Stimulated activated CD4-positive, alpha-beta T cell treated with anti-CD3 and anti-CD28 coated beads, Interleukin-2, amount 100 ng/mL, for 48 hours (primary cell): ENCODE results near the gene CHTF8.

ENCODE experiments used
- DNase-seq, 2 donors: peaks; one replicate each; pipeline ENCODE4 v3.0.0-alpha.2; 2020

The CHTF8 gene

DNA sequence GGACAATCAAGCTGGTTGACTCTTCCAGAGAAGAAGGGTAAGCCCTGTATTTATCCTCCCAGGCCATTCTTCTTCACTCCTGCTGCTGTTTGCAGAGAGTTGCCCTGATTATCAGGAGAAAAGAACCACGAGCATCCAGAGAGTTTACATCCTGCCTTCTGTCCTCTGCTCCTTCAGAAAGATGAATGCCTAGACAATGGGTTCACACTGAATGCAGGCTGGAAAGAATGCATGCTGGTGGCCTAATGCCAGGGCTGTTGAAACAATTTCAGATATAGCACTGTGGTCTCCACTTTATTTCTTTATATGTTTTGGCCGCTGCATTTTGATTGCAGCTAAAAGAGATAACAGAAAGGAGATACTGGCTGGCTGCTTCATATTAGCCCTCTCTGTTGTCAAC, 48.1 kb downstream of the CHTF8 start:
- no peak for DNase-seq

DNA sequence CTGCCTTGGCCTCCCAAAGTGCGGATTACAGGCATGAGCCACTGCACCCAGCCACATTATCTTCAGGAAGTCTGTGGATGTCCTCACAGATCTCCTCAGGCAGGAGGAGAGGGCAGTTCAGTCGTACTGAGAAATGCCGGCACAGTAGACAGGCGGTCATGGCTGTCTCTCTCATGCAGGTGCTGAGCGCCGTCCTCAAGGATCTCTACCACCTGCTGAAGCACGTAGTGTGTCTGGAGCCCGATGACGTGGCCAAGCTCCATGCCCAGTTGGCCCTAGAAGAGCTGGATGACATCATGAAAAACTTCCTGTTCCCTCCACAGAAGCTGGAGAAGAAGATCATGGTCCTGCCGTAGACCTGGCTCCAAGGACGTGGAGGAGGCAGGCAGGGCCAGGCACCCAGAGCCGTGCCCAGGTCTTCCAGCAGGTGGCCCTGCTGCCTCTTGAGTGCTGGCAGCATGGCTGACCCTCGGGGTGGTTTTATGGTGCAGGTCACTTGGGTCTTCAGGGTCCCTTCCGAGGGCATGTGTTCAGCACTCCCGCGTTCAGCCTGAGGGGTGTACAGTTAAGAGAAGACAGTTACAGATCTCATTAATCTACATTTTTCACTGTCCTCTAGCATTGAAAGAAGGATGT, 49.0 kb downstream of the CHTF8 start:
- no peak for DNase-seq

DNA sequence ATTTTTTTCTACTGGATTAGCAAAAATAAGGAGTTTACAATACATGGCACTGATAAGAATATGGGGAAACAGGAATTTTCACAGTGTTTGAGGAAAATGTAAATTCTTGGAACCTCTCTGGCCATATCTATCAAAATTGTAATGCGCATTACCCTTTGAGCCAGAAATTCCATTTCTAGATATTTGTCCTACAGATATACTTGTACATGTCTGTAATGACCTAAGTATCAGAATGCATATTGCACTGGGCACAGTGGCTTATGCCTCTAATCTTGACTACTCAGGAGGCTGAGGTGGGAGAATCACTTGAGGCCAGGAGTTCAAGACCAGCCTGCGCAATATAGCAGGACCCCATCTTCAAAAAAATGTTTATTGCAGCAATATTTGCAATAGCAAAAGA, 52.7 kb downstream of the CHTF8 start:
- DNase-seq = no peak

DNA sequence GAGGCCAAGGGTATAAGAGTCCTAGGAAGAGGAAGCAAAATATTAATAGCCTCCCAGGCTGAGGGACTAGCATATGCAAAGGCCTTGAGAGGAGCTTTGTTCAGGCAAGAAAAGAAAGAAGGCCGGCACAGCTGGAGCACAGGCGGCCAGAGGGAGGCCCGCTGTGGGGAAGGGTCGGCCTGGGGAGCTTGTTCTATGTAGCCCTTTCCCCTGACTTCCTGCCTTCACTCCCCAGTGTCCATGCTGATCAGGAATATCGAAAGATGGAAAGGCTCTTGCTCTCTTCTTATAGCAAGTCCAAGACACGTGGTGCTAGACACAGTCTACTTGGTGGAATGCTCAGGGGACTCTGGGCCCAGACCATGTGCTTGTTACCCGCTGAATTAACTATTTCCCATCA, 54.3 kb downstream of the CHTF8 start:
- DNase-seq = no peak

DNA sequence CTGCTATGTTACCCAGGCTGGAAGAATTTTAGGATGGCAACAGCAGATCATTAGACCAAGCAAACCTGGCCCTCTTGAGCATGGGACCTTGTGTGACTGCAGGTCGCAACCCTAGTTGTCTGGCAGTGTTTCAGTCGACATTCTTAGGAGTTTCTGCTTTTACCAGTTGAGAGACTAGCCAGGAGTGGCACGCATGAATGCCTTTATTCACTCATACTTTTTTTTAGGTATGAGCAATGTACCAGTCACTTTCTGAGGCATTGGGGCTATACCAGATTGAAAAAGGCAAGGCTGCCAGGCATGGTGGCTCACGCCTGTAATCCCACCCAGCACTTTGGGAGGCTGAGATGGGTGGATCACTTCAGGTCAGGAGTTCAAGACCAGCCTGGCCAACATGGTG, 55.1 kb downstream of the CHTF8 start:
- no peak for DNase-seq

DNA sequence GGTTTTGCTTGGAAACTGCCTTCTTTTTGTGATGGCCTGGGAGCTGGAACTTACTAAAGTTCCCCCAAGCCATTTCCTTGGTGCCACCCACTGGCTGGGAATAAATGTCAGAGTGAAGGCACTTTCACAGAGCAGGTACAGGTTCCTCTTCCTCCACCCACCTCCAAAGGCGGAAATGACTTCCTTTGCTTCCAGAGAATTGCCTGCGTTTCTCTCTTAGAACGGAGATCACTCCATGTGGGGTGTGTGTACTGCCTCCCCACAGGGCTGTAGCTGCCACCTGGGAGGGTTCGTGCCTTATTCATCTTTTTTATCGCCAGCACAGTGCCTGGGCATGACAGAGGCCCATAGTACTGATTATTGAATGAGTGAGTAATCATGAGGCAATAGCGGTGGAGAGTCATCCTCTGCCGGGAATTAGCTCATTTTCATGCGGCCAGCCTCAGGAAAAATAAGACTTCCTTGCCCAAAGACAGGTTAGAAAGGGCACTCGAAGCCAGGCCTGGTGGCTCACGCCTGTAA, 59.1 kb downstream of the CHTF8 start:
- no peak for DNase-seq

DNA sequence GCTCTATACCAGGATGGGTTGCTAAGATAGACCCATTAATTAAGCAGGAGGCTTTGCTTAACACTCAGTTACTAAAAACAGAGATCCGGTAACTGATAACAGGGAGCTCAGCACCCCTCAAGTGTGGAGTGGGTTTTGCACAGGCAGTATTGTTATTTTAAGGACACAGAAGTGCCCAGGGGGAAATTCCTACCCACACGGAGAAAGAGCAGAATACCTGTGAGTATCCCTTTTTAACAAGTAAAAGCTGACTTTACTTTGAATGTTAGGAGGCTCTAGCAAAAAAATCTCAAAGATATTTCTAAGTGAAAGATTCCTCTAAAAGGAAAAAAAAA, 59.8 kb downstream of the CHTF8 start:
- no peak for DNase-seq

DNA sequence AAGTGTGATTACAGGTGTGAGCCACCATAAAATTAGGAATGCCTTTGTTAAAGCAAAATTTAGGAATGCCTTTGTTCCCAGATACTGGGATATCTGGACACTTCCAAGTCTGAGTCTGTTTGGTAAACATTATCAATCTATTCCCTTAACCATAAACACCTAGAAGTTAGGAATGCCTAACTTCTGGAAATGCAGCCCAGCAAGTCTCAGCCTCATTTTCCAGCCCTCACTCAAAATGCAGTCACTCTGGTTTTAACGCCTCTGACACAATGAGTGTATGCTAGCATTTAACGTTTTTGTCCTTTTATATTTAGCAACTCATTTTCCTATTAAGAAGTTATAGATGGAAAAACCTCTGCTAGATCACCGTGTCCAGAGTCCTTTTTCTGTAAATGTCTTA, 61.4 kb downstream of the CHTF8 start:
- no peak for DNase-seq

DNA sequence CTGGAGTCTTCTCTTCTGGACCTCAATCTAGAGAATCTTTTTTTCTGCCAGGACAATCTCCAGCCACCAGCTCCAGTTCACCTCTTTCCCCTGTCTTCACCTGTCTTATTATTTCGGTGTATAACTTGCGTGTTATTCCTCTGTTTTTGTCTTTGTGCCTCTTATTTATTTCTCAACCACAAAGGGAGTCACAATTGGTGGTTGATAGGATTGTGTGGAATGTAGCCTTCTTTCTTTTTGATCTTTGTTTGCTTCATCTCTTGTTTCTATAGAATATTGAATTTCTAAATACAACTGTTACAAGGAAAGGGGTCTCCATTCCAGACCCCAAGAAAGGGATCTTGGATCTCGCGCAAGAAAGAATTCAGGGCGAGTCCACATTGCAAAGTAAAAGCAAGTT, 62.9 kb downstream of the CHTF8 start:
- no peak for DNase-seq
